NCI-H1105 (cell line): ENCODE measurements around the gene PSORS1C2.

ENCODE experiments used
- DNase-seq: peaks from one replicate; lab custom pipeline; 2025; lab: John Stamatoyannopoulos, UW

PSORS1C2 gene

DNA sequence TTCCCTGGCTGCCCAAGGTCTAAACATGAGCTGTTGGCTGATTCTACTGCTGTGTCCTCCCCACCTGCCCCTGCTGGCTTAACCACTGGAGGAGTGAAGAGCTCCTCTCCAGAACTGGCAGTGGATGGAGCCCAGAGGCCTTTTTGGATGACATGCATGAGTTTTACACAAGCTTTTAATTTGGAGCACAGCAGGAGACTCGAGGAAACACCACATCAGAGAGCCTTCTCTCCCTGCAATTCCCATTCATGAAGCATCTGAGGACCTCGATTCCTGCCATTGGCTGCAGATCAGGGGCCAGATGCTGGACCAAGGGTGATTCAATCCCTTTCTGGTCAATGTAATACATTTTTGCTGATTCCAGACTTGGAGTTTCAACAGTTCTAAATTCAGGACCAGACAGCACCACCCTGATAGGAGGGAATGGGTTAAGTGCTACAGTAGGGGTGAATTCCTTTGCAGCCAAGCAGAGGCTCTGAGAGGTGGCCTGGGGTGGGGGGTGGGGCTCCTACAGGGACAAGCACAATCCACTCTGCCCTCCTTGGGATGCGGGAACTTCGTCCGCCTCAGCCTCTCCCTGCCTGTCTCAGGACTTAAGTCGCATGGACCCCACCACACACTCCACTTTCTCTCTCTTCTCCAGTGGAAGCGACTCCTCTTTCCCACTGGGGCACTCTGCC lies 24.9 kb downstream of the PSORS1C2 start:
- no peak for DNase-seq

GRCh38 chr6:31112478-31112877 lies 26.4 kb downstream of the PSORS1C2 start, which contains the start of gene C6orf15:
Gene C6orf15, minus strand, starts transcription at chr6:31112575. Its CDS starts 20 bp downstream, at chr6:31112555.
- DNase-seq: no peak

- no peak for DNase-seq
Observed at GRCh38 chr6:31111712-31112111, 27.2 kb downstream of the PSORS1C2 start.

GRCh38 chr6:31110825-31111582 lies 27.9 kb downstream of the PSORS1C2 start:
- no peak for DNase-seq

GRCh38 chr6:31107052-31107451 lies 31.8 kb downstream of the PSORS1C2 start:
- no peak for DNase-seq

DNA sequence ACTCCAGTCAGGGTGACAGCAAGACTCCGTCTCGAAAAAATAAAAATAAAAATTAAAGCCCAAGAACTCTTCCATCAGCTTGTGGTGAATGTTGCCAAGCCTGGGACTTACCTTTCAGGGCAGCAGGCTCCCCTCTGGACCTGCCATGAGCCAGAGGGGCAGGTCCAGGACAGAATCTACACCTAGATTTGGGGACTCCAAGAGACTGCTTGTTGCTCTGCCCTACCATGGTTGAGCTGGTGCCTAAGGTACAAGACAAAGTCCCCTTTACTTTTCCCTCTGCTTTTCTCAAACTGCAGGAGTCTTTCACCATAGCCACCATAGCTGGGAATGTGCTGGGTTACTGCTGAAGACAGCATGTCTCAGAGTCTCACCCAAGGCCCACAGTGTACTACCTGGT lies 35.7 kb downstream of the PSORS1C2 start:
- no peak for DNase-seq

- no peak for DNase-seq
Observed at GRCh38 chr6:31098449-31098938, 40.4 kb downstream of the PSORS1C2 start.

- no peak for DNase-seq
Observed at GRCh38 chr6:31096656-31097055, 42.2 kb downstream of the PSORS1C2 start.

DNA sequence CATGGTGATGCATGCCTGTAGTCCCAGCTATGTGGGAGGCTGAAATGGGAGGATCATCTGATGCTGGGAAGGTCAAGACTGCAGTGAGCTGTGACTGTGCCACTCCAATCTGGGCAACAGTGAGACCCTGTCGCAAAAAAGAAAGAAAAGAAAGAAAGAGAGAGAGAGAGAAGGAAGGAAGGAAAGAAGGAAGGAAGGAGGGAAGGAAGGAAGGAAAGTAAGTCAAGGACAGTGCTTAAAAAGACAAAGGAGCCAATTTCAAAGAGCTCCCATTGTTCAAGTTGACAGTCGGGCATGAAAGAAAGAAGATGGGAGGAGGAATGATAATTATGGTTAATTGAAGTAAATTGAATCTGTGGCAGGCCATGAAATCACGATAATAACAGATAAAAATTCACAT lies 42.7 kb downstream of the PSORS1C2 start:
- DNase-seq: no peak

DNA sequence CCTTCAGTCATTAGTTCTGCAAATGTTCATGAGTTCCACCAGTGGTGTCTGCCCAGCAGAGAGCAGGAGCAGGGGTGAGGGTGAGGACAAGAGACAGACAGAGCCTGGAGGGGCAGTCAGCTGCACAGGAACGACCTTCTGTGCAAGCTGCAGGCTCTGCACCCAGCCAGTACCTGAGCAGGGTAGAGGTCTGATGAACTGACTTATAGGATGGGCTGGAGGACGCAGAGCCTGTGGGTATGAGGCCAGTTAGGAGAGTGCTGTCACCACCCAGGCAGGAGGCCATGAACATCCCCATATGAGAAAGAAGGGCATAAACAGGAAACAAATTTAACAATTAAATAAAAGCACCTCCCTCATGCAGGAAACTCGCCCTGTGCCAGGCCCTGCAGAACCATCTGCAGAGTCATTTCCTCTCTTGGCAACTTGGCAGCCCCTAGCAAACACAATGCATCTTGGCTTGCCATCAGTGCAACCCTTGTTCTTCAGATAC lies 44.4 kb downstream of the PSORS1C2 start:
- no peak for DNase-seq

- no peak for DNase-seq
Observed at GRCh38 chr6:31092769-31093505, 45.9 kb downstream of the PSORS1C2 start.

- DNase-seq: no peak
Observed at GRCh38 chr6:31092238-31092637, 46.6 kb downstream of the PSORS1C2 start.

- DNase-seq: no peak
Observed at GRCh38 chr6:31091680-31092079, 47.2 kb downstream of the PSORS1C2 start.

DNA sequence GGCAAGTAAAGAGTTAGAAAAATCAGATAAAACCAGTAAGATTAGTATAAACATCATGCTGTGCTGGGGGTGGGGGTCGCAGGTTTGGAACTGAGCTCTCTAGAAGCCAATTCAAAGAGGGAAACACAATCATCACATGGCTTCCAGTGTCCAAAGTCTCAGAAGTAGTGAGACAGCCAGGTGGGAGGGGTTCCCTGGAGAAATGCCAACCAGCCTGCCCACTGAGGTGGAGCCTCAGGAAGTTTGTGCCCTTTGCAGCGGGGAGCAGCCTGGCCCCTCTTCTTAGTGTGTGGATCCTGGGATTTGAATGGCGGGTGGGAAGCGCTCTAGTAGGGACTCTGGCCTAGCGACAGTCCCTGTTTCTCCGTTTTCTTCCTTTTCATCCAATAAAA lies 47.9 kb downstream of the PSORS1C2 start:
- DNase-seq: no peak

DNA sequence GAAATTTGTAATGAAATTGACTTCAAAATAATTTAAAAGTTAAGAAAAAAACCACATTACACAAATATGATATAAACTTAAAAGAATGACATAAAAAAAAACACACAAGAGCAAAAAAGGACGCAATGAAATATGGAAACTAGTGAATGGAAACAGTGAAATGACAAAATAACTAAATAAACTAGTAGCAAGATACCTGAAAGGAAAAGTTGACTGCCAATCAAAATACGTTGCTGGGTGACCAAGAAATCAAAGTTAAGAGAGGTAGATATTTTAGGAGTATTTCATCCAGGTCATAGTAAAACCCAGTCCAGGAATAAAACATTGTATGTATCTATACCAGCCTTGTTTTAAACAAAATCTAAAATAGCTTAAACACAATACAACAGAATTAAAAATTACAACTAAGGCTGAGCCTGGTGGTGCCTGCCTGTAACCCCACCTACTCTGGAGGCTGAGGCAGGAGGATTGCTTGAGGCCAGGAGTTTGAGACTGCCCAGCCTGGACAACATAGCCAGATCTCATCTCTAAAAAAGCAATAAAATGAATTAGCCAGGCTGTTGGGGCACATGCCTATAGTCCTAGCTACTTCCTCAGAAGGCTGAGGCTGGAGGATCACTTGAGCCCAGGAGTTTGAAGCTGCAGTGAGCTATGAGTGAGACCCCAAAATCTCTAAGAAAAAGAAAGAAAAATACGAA lies 48.4 kb downstream of the PSORS1C2 start:
- no peak for DNase-seq
